GM12878 (cell line): ENCODE data around the gene KIFC1.

Source experiments
- BRCA1 ChIP-seq: IDR thresholded peaks from 2 replicates; pipeline ENCODE4 v1.6.1; 2011; ENCODE audit warnings: low read depth, low read length, improper control_type of control experiment
- NR2C2 ChIP-seq: IDR thresholded peaks from 2 replicates; pipeline ENCODE4 v1.6.1; 2011; ENCODE audit warnings: borderline replicate concordance, low read depth; ENCODE audit not compliant: control insufficient read depth, insufficient read length
- POLR2A ChIP-seq: IDR thresholded peaks from 2 replicates; pipeline ENCODE4 v1.6.1; 2011; ENCODE audit warnings: low read depth, mild to moderate bottlenecking, low read length
- TF ChIP-seq, protein P1 (sequence below): IDR thresholded peaks from 2 replicates; pipeline ENCODE4 v1.6.1; 2012; ENCODE audit warnings: low read depth, low read length, improper control_type of control experiment
- TF ChIP-seq, protein P2 (sequence below): fragments of 450-650 bp; conservative IDR thresholded peaks from 2 replicates; pipeline ENCODE4 v1.6.1; 2017; ENCODE audit warnings: mild to moderate bottlenecking, moderate library complexity
- TF ChIP-seq, protein P3 (sequence below), 3 experiments: IDR thresholded peaks in 2 of 3; conservative IDR thresholded peaks in 1 of 3; 2 replicates each; pipeline ENCODE4 v1.5.1; 2011; ENCODE audit warnings: low read depth in 3 of 3, low read length in 3 of 3, mild to moderate bottlenecking in 3 of 3, control low read depth in 2 of 3, moderate library complexity in 2 of 3, inconsistent platforms in 1 of 3, mixed read lengths in 1 of 3; ENCODE audit not compliant: control insufficient read depth in 2 of 3, insufficient read depth in 1 of 3; ENCODE audit errors: extremely low read depth in 1 of 3

DNA sequence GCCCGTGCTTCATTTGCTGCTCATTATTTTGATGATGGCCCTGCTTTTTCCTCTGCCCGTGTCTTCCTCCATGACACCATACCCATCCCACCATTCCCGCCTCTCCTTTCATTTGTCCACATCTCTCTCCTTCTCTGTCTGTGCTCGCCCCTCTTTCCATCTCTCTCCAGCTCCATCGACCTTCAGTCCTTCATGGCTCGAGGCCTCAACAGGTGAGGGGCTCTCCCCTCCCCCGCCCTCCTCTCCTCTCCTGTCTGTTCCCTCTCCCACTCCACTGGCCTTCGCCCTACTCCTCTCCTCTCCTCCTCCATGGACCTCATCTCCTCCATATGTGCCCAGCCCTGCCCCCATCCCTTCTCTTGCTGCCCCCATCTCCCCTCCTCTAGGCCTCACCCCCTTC lies 50.7 kb downstream of the KIFC1 start:
- TF ChIP-seq BRCA1 (no peak), POLR2A (no peak), NR2C2 (no peak)
- TF ChIP-seq, protein P1, sequence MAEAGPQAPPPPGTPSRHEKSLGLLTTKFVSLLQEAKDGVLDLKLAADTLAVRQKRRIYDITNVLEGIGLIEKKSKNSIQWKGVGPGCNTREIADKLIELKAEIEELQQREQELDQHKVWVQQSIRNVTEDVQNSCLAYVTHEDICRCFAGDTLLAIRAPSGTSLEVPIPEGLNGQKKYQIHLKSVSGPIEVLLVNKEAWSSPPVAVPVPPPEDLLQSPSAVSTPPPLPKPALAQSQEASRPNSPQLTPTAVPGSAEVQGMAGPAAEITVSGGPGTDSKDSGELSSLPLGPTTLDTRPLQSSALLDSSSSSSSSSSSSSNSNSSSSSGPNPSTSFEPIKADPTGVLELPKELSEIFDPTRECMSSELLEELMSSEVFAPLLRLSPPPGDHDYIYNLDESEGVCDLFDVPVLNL = no peak
- TF ChIP-seq, protein P2, sequence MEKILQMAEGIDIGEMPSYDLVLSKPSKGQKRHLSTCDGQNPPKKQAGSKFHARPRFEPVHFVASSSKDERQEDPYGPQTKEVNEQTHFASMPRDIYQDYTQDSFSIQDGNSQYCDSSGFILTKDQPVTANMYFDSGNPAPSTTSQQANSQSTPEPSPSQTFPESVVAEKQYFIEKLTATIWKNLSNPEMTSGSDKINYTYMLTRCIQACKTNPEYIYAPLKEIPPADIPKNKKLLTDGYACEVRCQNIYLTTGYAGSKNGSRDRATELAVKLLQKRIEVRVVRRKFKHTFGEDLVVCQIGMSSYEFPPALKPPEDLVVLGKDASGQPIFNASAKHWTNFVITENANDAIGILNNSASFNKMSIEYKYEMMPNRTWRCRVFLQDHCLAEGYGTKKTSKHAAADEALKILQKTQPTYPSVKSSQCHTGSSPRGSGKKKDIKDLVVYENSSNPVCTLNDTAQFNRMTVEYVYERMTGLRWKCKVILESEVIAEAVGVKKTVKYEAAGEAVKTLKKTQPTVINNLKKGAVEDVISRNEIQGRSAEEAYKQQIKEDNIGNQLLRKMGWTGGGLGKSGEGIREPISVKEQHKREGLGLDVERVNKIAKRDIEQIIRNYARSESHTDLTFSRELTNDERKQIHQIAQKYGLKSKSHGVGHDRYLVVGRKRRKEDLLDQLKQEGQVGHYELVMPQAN = no peak
- TF ChIP-seq, protein P3, sequence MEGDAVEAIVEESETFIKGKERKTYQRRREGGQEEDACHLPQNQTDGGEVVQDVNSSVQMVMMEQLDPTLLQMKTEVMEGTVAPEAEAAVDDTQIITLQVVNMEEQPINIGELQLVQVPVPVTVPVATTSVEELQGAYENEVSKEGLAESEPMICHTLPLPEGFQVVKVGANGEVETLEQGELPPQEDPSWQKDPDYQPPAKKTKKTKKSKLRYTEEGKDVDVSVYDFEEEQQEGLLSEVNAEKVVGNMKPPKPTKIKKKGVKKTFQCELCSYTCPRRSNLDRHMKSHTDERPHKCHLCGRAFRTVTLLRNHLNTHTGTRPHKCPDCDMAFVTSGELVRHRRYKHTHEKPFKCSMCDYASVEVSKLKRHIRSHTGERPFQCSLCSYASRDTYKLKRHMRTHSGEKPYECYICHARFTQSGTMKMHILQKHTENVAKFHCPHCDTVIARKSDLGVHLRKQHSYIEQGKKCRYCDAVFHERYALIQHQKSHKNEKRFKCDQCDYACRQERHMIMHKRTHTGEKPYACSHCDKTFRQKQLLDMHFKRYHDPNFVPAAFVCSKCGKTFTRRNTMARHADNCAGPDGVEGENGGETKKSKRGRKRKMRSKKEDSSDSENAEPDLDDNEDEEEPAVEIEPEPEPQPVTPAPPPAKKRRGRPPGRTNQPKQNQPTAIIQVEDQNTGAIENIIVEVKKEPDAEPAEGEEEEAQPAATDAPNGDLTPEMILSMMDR (IDR thresholded peaks at IDR 0.05 in 2 of 3, conservative IDR thresholded peaks at IDR 0.05 in 1 of 3; ENCODE audit: control insufficient read depth in 2 of 3, extremely low read depth in 1 of 3, insufficient read depth in 1 of 3, low read depth in 3 of 3, low read length in 3 of 3) = no peak
